Activated naive CD4-positive, alpha-beta T cell treated with Interleukin-2 at 50 U/mL for 16 hours (primary cell): ENCODE data around the gene NARS2.
A peak's percentile ranks its signal among the peaks of the same experiment; 100 is the strongest.
"Not testable (repeated sequence)": the region's sequence is repeated elsewhere in the genome, so short reads cannot be mapped to it uniquely, and the experiment has no call there.

Experiments
- DNase-seq: peaks from one replicate; pipeline ENCODE4 v3.0.0-alpha.2; 2020

The NARS2 gene

GRCh38 chr11:78472382-78472781 is 102.3 kb downstream of the NARS2 start:
- DNase-seq: no peak

GRCh38 chr11:78470861-78471442 is 103.7 kb downstream of the NARS2 start:
- DNase-seq: no peak

- DNase-seq: no peak
These were observed 104.8 kb downstream of the NARS2 start for GRCh38 chr11:78469896-78470295.

- no peak for DNase-seq
These were observed 106.7 kb downstream of the NARS2 start for GRCh38 chr11:78467931-78468330.

- no peak for DNase-seq
These were observed 107.3 kb downstream of the NARS2 start for GRCh38 chr11:78467370-78467769.

GRCh38 chr11:78465169-78465942 is 109.3 kb downstream of the NARS2 start:
- DNase-seq: peak; percentile 16

GRCh38 chr11:78464787-78465168 is 109.9 kb downstream of the NARS2 start:
- not testable (repeated sequence) for DNase-seq

- DNase-seq: no peak
These were observed 114.2 kb downstream of the NARS2 start for GRCh38 chr11:78460471-78460870.

- DNase-seq: no peak
These were observed 114.9 kb downstream of the NARS2 start for GRCh38 chr11:78459738-78460137.

- no peak for DNase-seq
These were observed 117.2 kb downstream of the NARS2 start for GRCh38 chr11:78457448-78457847.

- DNase-seq: no peak
These were observed 121.3 kb downstream of the NARS2 start for GRCh38 chr11:78453140-78453935.

- DNase-seq: no peak
These were observed 123.1 kb downstream of the NARS2 start for GRCh38 chr11:78451371-78452150.

GRCh38 chr11:78450866-78451265 is 123.8 kb downstream of the NARS2 start:
- no peak for DNase-seq

GRCh38 chr11:78449866-78450265 is 124.8 kb downstream of the NARS2 start:
- DNase-seq: no peak

GRCh38 chr11:78446210-78446609 is 128.5 kb downstream of the NARS2 start:
- DNase-seq: no peak

- DNase-seq: no peak
These were observed 129.9 kb downstream of the NARS2 start for GRCh38 chr11:78444726-78445125.

GRCh38 chr11:78441956-78442355 is 132.7 kb downstream of the NARS2 start:
- no peak for DNase-seq

GRCh38 chr11:78438298-78438975 is 136.2 kb downstream of the NARS2 start:
- DNase-seq: no peak

GRCh38 chr11:78432956-78433355 is 141.7 kb downstream of the NARS2 start:
- DNase-seq: no peak

GRCh38 chr11:78432058-78432515 is 142.6 kb downstream of the NARS2 start:
- no peak for DNase-seq

- DNase-seq: no peak
These were observed 145.0 kb downstream of the NARS2 start for GRCh38 chr11:78429660-78430059.

- no peak for DNase-seq
These were observed 145.5 kb downstream of the NARS2 start for GRCh38 chr11:78429209-78429608.
